GM13976 (cell line): ENCODE data around the gene PARVA.

Source experiments
- DNase-seq: peaks from one replicate; pipeline ENCODE4 v3.0.0; 2012; ENCODE audit warnings: low spot score
- in situ Hi-C: fragments of 300-500 bp; cut with MboI; formaldehyde crosslinking; loops from one replicate; pipeline ENCODE4 v1.12.0; 2022; ENCODE audit warnings: low sequenced_read_pairs, mixed read lengths, inconsistent platforms; ENCODE audit not compliant: unreplicated experiment
- TF ChIP-seq, protein P1 (sequence below): IDR thresholded peaks from 2 replicates; pipeline ENCODE4 v1.5.1; 2012; ENCODE audit warnings: borderline replicate concordance, mild to moderate bottlenecking; ENCODE audit not compliant: insufficient read depth; ENCODE audit errors: extremely low read depth, missing control alignments, control extremely low read depth

The PARVA gene

GRCh38 chr11:12403122-12403996, 26.0 kb downstream of the PARVA start:
- DNase-seq: no peak
- TF ChIP-seq, protein P1, sequence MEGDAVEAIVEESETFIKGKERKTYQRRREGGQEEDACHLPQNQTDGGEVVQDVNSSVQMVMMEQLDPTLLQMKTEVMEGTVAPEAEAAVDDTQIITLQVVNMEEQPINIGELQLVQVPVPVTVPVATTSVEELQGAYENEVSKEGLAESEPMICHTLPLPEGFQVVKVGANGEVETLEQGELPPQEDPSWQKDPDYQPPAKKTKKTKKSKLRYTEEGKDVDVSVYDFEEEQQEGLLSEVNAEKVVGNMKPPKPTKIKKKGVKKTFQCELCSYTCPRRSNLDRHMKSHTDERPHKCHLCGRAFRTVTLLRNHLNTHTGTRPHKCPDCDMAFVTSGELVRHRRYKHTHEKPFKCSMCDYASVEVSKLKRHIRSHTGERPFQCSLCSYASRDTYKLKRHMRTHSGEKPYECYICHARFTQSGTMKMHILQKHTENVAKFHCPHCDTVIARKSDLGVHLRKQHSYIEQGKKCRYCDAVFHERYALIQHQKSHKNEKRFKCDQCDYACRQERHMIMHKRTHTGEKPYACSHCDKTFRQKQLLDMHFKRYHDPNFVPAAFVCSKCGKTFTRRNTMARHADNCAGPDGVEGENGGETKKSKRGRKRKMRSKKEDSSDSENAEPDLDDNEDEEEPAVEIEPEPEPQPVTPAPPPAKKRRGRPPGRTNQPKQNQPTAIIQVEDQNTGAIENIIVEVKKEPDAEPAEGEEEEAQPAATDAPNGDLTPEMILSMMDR: no peak
- in situ Hi-C loops: loop anchor here (25.0 kb wide), 1 partner anchor 484 kb away; no protein-coding TSS in a partner anchor

DNA sequence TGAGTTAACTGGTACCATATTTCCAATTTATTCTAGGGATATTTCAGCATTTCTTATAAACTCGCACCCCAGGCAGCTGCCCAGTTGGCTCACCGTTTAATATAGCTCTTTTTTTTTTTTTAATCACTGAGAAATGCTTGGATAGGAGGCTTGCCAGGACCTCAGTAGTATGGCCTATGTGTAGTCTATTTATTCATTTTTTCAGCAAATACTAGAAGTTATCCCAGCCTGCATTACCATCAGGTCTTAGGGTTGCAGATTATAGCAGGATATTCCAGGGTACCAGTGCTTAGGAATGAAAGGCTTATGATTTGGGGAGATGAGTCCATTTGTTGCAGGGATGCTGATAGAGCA, 26.6 kb downstream of the PARVA start:
- TF ChIP-seq, protein P1: no peak
- in situ Hi-C loops: loop anchor here (25.0 kb wide), 1 partner anchor 483 kb away; no protein-coding TSS in a partner anchor
- no peak for DNase-seq

DNA sequence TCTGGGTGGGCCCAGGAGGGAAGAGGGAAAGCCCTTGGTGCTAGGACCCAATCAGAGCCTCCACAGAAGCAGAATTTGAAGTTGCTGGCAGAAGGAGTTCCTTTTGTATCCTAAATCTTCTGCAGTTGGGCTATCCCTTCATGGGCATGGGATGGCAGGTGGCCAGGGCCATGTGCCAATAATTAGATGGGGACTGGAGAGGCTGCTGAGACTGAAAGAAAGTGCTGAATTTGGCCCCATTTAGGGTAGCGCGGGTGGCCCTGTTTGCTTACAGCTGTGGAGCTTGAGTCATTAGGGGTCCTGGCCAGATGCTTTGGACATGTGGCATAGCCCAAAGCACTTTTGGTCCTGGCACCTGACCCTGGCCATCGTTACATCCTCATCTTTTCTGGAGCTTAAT, 27.1 kb downstream of the PARVA start:
- DNase-seq: no peak
- TF ChIP-seq, protein P1: no peak
- in situ Hi-C loops: loop anchor here (25.0 kb wide), 1 partner anchor 483 kb away; no protein-coding TSS in a partner anchor

- DNase-seq: no peak
- in situ Hi-C loops: loop anchor here (25.0 kb wide), 1 partner anchor 479 kb away; no protein-coding TSS in a partner anchor
Measured at GRCh38 chr11:12408156-12408770, 30.9 kb downstream of the PARVA start.

GRCh38 chr11:12409621-12410005, 32.2 kb downstream of the PARVA start:
- no peak for DNase-seq
- in situ Hi-C loops: loop anchor here (25.0 kb wide), 1 partner anchor 478 kb away; no protein-coding TSS in a partner anchor
- TF ChIP-seq, protein P1: no peak

More at GRCh38 chr11:12408156-12408770, 30.9 kb downstream of the PARVA start:
- TF ChIP-seq, protein P1: no peak

DNA sequence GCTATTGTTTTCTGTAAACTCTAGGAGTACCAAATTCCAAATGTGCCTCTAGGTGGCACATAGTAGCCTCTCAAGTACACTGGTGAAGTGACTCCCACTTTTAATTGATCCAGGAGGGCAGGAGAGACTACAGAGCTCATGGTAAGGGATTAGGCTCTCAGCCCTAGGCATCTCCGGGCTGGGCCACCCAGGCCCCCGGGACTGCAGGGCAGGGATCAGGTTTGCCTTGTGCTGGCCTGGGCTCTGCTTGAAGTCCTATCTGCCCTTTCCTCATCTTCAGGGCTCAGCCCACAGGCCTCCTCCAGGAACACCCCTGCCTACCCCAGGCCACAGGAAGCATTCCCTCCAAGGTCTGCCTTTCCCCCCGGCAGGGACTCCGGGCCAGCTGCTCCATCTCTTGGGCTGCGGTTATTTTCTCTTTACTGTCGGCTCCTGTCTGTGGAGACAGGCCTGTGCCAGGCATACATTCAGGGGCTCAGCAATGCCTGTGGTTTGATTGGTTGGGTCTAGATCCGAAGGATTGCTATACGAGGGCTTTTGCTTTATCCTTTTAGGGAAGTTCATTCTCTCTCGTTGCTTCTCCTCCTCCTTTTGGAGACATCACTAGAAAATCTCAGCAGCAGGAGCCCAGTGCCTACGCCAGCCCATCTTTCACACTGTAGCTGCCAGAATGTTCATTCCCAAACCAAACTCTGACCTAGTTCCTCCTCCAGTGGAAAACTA, 32.8 kb downstream of the PARVA start:
- no peak for DNase-seq
- TF ChIP-seq, protein P1: no peak
- in situ Hi-C loops: loop anchor here (25.0 kb wide), 1 partner anchor 477 kb away; no protein-coding TSS in a partner anchor
